ENCODE results near the gene ADISSP. TPM values are rescaled to one million over a fixed set of nuclear protein-coding genes. Genes with fewer than 3 reads are reported as not detected.

Gene ADISSP
- total and polyA plus RNA-seq, 5 donors from 2014 or later: 14.8 to 25.5 (median 19.9) TPM

DNA sequence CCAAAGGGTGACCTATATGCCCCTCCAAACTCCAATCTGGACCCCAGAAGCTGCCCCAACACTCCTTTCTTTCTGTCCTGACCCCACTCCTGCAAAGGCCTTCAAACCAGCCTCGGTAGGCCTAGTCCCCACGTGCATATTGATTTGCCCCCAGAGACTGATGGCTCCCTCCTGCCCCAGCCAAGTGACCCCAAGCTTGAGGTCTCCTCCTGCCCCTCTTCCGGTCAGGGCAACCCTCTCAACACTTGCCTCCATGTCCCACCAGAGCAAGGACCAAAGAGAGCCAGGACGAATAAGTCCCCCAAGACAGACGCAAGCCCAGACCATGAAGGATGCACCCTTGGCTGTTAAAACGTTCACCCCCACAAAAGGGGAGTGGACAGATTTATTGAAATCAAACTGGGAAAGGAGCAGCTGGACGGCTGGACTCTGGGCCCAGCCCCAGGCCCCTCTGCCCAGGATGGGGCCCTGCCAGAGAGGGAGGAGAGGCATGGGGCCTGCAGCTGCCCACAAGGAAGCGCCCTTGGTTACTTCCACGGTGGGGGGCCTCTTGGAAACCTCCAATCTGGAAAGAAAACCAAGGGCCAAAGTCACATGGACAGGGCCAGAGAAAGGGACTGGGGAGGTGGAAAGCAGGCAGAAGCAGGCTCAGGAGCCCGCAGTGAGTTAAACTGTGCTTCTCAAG, 16.1 kb upstream of the ADISSP start:
- H3K4me1 ChIP-seq (ENCODE audit: control insufficient read depth, insufficient read depth, low read length, poor library complexity, severe bottlenecking): peaks cover 37% of the 10 kb centered on the region
- no peak overlapping the region for H3K27ac ChIP-seq (ENCODE audit: insufficient read depth, low read length, poor library complexity, severe bottlenecking)
- peaks cover 11 to 67% (median 31%) of the 10 kb centered on the region in 4 donors for H3K4me1 Mint-ChIP-seq

DNA sequence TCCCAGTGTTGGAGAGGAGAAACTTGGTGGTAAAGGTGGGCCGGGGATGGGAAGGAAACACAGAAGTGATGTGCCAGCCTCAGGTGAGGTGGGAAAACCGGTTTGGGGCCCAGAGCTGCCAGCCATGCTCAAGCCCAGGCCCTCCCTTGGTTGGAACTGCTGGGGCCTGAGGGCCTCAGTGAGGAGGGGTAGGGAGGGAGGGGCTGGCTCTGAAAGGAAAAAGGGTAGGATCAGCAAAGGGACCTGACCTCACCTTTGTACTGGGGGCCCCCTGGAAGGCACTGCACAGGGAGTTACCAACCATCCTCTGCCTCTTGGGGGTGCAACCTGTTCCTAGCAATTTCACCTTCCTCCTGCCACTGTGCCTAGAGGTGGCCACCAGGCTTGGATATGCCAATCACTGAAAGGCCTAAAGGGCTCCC, 15.5 kb upstream of the ADISSP start:
- H3K27ac ChIP-seq (ENCODE audit: insufficient read depth, low read length, poor library complexity, severe bottlenecking): no peak overlapping the region
- H3K36me3 ChIP-seq (ENCODE audit: control insufficient read depth, insufficient read depth, low read length): no peaks in the 10 kb centered on the region
- peak overlapping the region in 2 of 3 donors; percentile 69 to 79 for H3K27ac Mint-ChIP-seq
- peak overlapping the region; percentile 16 to 86 (median 52) for H3K4me3 Mint-ChIP-seq
- no peak for DNase-seq
- H3K9me3 ChIP-seq (ENCODE audit: control insufficient read depth in 2 of 2, low read length in 2 of 2): no peaks in the 10 kb centered on the region
- peaks cover 6 to 65% (median 27%) of the 10 kb centered on the region in 4 donors for H3K4me1 Mint-ChIP-seq
- no peak for ATAC-seq (ENCODE audit: low read depth in 2 of 2)
- no peaks in the 10 kb centered on the region for H3K9me3 Mint-ChIP-seq
- H3K4me1 ChIP-seq (ENCODE audit: control insufficient read depth, insufficient read depth, low read length, poor library complexity, severe bottlenecking): peaks cover 40% of the 10 kb centered on the region
- peaks cover 6% of the 10 kb centered on the region for H3K27me3 Mint-ChIP-seq
- H3K27me3 ChIP-seq (ENCODE audit: control insufficient read depth, insufficient read depth, low read length): no peaks in the 10 kb centered on the region
- H3K36me3 Mint-ChIP-seq: no peaks in the 10 kb centered on the region
- no peak overlapping the region for H3K4me3 ChIP-seq (ENCODE audit: low read depth, low read length)

More for the DNA sequence above, 16.1 kb upstream of the ADISSP start:
- Histone ChIP-seq H3K4me3 (ENCODE audit: low read depth, low read length) (no peak overlapping the region), H3K27me3 (ENCODE audit: control insufficient read depth, insufficient read depth, low read length) (no peaks in the 10 kb centered on the region), H3K36me3 (ENCODE audit: control insufficient read depth, insufficient read depth, low read length) (no peaks in the 10 kb centered on the region), H3K9me3 (ENCODE audit: control insufficient read depth in 2 of 2, low read length in 2 of 2) (no peaks in the 10 kb centered on the region)
- no peak for DNase-seq
- Mint-ChIP-seq H3K36me3 (no peaks in the 10 kb centered on the region), H3K27me3 (peaks cover 6% of the 10 kb centered on the region), H3K4me3 (peak overlapping the region; percentile 16 to 86 (median 52)), H3K27ac (peak overlapping the region in 1 of 3 donors; percentile 42), H3K9me3 (no peaks in the 10 kb centered on the region)
- no peak for ATAC-seq (ENCODE audit: low read depth in 2 of 2)

DNA sequence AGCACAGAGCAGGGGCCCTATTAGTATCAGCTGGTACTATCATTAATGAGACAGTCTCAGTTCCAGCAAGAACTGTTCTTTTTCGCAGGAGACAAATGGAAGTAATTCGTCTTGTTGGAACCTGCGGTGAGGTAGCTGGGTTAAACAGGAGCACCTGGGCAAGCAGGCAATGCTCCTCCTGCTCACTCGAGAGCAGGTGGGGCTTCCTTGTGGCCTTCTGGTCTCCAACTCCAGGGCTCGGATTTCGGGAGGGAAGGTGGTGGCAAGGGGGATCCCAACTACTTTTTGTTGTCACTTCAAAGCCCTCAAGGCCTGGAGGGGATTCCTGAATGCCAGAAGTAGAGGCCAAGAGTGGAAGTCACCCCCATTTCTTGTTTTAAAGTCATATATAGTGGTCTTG, 15.0 kb upstream of the ADISSP start:
- H3K4me3 Mint-ChIP-seq: peak overlapping the region; percentile 16 to 85 (median 41)

DNA sequence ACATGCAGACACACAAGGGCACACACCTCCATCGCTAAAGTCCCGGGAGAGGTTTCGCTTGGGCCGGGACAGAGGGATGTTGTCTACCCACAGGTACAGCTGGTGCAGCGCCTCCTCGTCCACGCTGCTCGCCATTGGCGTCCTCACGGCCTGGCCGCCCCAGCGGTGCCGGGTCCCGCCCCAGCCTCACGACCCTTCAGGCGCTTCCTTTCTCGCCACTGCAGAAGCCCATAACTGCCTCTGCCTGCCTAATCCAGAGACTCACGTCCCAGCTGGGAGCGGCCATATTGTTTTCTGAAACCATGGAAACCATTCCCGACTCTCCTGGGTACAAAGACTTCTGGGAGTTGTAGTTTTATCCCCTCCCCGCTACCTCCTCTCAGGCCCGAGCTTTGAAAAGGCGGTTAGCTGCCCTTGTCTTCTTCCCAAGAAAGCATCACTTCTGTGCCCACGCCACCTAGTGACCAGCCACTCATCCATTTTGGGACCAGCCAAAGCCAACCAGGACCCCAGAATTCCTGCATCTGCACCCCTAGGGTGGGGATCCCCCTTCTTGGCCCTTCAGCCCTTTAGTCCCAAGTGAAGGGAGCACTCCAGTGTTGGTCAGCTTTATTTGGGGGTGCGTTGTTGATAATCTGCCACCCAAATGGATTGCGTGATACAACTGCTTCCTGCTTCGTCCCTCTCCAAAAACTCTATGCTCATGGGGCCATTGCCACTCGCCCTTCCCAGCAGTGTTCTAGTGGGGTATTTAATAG, 13.8 kb upstream of the ADISSP start, which contains the start of gene SPEF1:
SPEF1 (minus strand) TSS at position 296 of the 758 bp plus-strand sequence; CDS start at position 135, 161 bp downstream.
- peak within 1 kb of the TSS; percentile 21 to 75 (median 61) for H3K27ac Mint-ChIP-seq
- H3K27ac ChIP-seq (ENCODE audit: insufficient read depth, low read length, poor library complexity, severe bottlenecking): no peak within 1 kb of the TSS
- peaks cover 6 to 64% (median 27%) of the 10 kb centered on the region in 4 donors for H3K4me1 Mint-ChIP-seq
- H3K9me3 ChIP-seq (ENCODE audit: control insufficient read depth in 2 of 2, low read length in 2 of 2): no peaks in the 10 kb centered on the region
- ATAC-seq (ENCODE audit: low read depth in 2 of 2): peak; percentile 32 to 50
- H3K4me3 ChIP-seq (ENCODE audit: low read depth, low read length): peak within 1 kb of the TSS; percentile 38
- no peaks in the 10 kb centered on the region for H3K36me3 Mint-ChIP-seq
- peaks cover 44% of the 10 kb centered on the region for H3K4me1 ChIP-seq (ENCODE audit: control insufficient read depth, insufficient read depth, low read length, poor library complexity, severe bottlenecking)
- no peaks in the 10 kb centered on the region for H3K36me3 ChIP-seq (ENCODE audit: control insufficient read depth, insufficient read depth, low read length)
- H3K27me3 ChIP-seq (ENCODE audit: control insufficient read depth, insufficient read depth, low read length): no peaks in the 10 kb centered on the region
- no peaks in the 10 kb centered on the region for H3K9me3 Mint-ChIP-seq
- peak within 1 kb of the TSS; percentile 5 to 82 (median 38) for H3K4me3 Mint-ChIP-seq
- peak in 2 of 3 donors; percentile 34 to 69 for DNase-seq
- peaks cover 10% of the 10 kb centered on the region for H3K27me3 Mint-ChIP-seq

More for the DNA sequence above, 15.0 kb upstream of the ADISSP start:
- Histone ChIP-seq H3K27me3 (ENCODE audit: control insufficient read depth, insufficient read depth, low read length) (no peaks in the 10 kb centered on the region), H3K4me3 (ENCODE audit: low read depth, low read length) (no peak overlapping the region), H3K36me3 (ENCODE audit: control insufficient read depth, insufficient read depth, low read length) (no peaks in the 10 kb centered on the region), H3K4me1 (ENCODE audit: control insufficient read depth, insufficient read depth, low read length, poor library complexity, severe bottlenecking) (peaks cover 43% of the 10 kb centered on the region), H3K9me3 (ENCODE audit: control insufficient read depth in 2 of 2, low read length in 2 of 2) (no peaks in the 10 kb centered on the region), H3K27ac (ENCODE audit: insufficient read depth, low read length, poor library complexity, severe bottlenecking) (no peak overlapping the region)
- Mint-ChIP-seq H3K36me3 (no peaks in the 10 kb centered on the region), H3K4me1 (peaks cover 6 to 61% (median 26%) of the 10 kb centered on the region in 4 donors), H3K27me3 (peaks cover 7% of the 10 kb centered on the region), H3K27ac (peak overlapping the region; percentile 69 to 79 (median 75)), H3K9me3 (no peaks in the 10 kb centered on the region)
- DNase-seq: no peak
- no peak for ATAC-seq (ENCODE audit: low read depth in 2 of 2)

DNA sequence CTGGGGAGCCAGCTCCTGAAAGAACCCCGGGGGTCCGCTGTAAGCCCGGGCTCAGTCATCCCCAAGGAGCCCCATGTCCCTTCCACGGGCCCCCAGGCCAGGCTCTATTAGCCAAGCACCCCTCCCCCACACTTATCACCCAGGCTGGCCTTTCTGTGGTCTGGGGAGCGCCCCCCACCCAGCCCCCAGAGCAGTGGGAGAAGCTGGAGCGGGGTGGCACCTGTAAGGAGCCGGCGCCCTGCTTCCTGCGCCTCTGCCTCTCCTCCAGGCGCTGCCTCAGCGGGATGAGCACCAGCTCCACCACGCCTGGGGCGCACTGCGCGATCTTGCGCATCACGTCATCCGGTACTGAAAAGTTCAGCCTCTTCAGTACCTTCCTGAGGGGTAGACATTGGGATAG, 11.4 kb upstream of the ADISSP start:
- H3K4me3 ChIP-seq (ENCODE audit: low read depth, low read length): no peak overlapping the region
- DNase-seq (no peak), ATAC-seq (ENCODE audit: low read depth in 2 of 2) (no peak)
- Mint-ChIP-seq H3K27ac (no peak overlapping the region), H3K4me3 (peak overlapping the region; percentile 4 to 67 (median 45)), H3K27me3 (peaks cover 10% of the 10 kb centered on the region), H3K9me3 (no peaks in the 10 kb centered on the region), H3K4me1 (peaks cover 6 to 50% (median 23%) of the 10 kb centered on the region in 4 donors), H3K36me3 (no peaks in the 10 kb centered on the region)
- no peaks in the 10 kb centered on the region for H3K27me3 ChIP-seq (ENCODE audit: control insufficient read depth, insufficient read depth, low read length)
- H3K9me3 ChIP-seq (ENCODE audit: control insufficient read depth in 2 of 2, low read length in 2 of 2): no peaks in the 10 kb centered on the region
- H3K4me1 ChIP-seq (ENCODE audit: control insufficient read depth, insufficient read depth, low read length, poor library complexity, severe bottlenecking): peaks cover 32% of the 10 kb centered on the region
- no peak overlapping the region for H3K27ac ChIP-seq (ENCODE audit: insufficient read depth, low read length, poor library complexity, severe bottlenecking)
- no peaks in the 10 kb centered on the region for H3K36me3 ChIP-seq (ENCODE audit: control insufficient read depth, insufficient read depth, low read length)

DNA sequence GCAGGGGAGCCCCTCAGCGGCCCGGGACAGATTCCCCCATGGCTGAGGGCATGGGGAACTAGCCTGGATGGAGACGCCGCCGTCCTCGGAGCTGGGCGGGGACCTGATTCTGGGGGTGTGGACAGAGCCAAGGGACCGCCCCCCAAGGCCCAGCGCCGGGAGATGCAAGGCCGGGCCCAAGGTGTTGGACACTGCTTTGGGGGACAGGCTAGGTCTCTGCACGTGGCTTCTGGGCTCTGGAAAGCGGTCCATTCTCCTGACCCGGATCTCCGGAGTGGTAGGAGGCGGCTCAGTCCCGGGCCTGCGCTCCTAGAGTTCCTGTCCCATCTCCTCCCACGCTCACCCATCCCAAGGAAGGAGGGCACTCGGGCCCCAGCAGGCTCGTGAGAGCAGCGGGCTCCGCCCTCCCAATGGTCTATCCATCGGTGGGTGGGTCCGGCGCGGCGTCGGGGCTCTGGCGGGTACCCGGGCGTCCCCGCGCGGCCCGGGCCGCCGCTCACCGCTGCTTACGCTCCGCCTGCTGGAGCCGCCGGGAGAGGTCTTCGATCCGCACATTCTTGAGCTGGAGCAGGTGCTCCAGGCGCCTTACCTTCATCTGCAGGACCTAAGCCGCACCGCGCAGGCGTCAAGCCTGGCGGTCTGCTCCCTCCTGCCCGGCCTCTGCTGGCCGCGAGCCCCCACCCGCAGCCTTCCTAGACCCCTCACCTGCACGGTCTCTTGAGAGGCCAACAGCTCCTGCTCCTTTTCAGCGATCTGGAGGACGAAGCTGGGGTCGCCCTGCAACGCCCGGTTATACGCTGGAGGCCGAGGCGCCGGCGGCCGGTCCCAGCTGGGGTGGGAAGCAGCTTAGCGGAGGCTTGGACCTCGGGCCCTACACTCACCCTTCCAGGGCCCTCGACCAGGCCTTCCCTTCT, 10.4 kb upstream of the ADISSP start:
- Mint-ChIP-seq H3K9me3 (no peaks in the 10 kb centered on the region), H3K4me1 (peaks cover 6 to 42% (median 19%) of the 10 kb centered on the region in 4 donors), H3K4me3 (peak overlapping the region; percentile 79 to 90 (median 85)), H3K36me3 (no peaks in the 10 kb centered on the region), H3K27ac (peak overlapping the region in 1 of 3 donors; percentile 59), H3K27me3 (peaks cover 10% of the 10 kb centered on the region)
- H3K27me3 ChIP-seq (ENCODE audit: control insufficient read depth, insufficient read depth, low read length): no peaks in the 10 kb centered on the region
- ATAC-seq (ENCODE audit: low read depth in 2 of 2): peak; percentile 43 to 62
- H3K9me3 ChIP-seq (ENCODE audit: control insufficient read depth in 2 of 2, low read length in 2 of 2): no peaks in the 10 kb centered on the region
- peaks cover 32% of the 10 kb centered on the region for H3K4me1 ChIP-seq (ENCODE audit: control insufficient read depth, insufficient read depth, low read length, poor library complexity, severe bottlenecking)
- peak in 2 of 3 donors; percentile 38 to 66 for DNase-seq
- no peak overlapping the region for H3K27ac ChIP-seq (ENCODE audit: insufficient read depth, low read length, poor library complexity, severe bottlenecking)
- no peaks in the 10 kb centered on the region for H3K36me3 ChIP-seq (ENCODE audit: control insufficient read depth, insufficient read depth, low read length)
- H3K4me3 ChIP-seq (ENCODE audit: low read depth, low read length): peak overlapping the region; percentile 48

DNA sequence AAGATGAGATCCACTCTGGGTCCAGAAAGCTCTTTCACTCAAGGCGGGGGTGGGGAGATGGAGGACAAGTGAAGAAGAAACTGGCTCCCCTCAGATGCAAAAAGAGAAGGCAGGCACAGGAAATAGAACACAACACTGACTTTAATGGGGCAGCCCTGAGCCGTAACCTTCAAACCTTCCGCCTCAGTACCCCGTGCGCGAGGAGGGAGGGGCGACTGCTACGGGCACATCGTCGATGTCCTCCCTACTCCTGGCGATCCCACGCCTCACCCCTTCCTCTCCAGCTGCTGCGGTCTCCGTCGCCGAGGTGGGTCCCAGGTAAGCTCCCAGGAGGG, 9.8 kb upstream of the ADISSP start:
- peak in 1 of 3 donors; percentile 62 for DNase-seq

More for the DNA sequence above, 9.8 kb upstream of the ADISSP start:
- H3K27ac ChIP-seq (ENCODE audit: insufficient read depth, low read length, poor library complexity, severe bottlenecking): no peak overlapping the region
- Mint-ChIP-seq H3K27me3 (peaks cover 10% of the 10 kb centered on the region), H3K27ac (peak overlapping the region in 2 of 3 donors; percentile 37 to 59), H3K9me3 (no peaks in the 10 kb centered on the region), H3K4me1 (peaks cover 6 to 37% (median 19%) of the 10 kb centered on the region in 4 donors), H3K4me3 (peak overlapping the region; percentile 79 to 90 (median 85)), H3K36me3 (no peaks in the 10 kb centered on the region)
- no peaks in the 10 kb centered on the region for H3K36me3 ChIP-seq (ENCODE audit: control insufficient read depth, insufficient read depth, low read length)
- H3K4me3 ChIP-seq (ENCODE audit: low read depth, low read length): peak overlapping the region; percentile 48
- H3K4me1 ChIP-seq (ENCODE audit: control insufficient read depth, insufficient read depth, low read length, poor library complexity, severe bottlenecking): peaks cover 32% of the 10 kb centered on the region
- no peaks in the 10 kb centered on the region for H3K9me3 ChIP-seq (ENCODE audit: control insufficient read depth in 2 of 2, low read length in 2 of 2)
- ATAC-seq (ENCODE audit: low read depth in 2 of 2): peak; percentile 52 to 57
- no peaks in the 10 kb centered on the region for H3K27me3 ChIP-seq (ENCODE audit: control insufficient read depth, insufficient read depth, low read length)
